Panc1 (cell line): Measurements from ENCODE around the gene SMIM10L2A. TPM values are rescaled to one million over a fixed set of nuclear protein-coding genes. Genes with fewer than 3 reads are reported as not detected.

Source experiments
- ATAC-seq: fragments of 200-7000 bp; cut with Tn5 transposase; 2 replicates; pipeline ENCODE4 v1.9.1; 2020; ENCODE audit warnings: mild to moderate bottlenecking, moderate library complexity
- BruUV-seq: library from RNA; stranded (reverse); fragments of 400-500 nt; replicated peaks from 2 replicates; lab custom pipeline; 2021; lab: Mats Ljungman, UMichigan
- CTCF ChIA-PET: fragments of 300-600 bp; sonication (Branson Sonifier 250); formaldehyde crosslinking; loops from one replicate; lab custom pipeline; 2022; ENCODE audit warnings: antibody characterized with exemption; lab: Charles Lee
- POLR2A ChIA-PET: fragments of 300-600 bp; sonication (Branson Sonifier 250); formaldehyde crosslinking; loops from one replicate; lab custom pipeline; 2022; ENCODE audit warnings: antibody characterized with exemption; lab: Charles Lee
- DNase-seq: peaks from one replicate; pipeline ENCODE4 v3.0.0-alpha.2; 2010; ENCODE audit warnings: low read depth, low spot score
- H3K27ac ChIP-seq: 2 replicates; pipeline ENCODE4 v1.5.1; 2011; ENCODE audit warnings: mild to moderate bottlenecking, low read length, inconsistent platforms
- H3K27me3 ChIP-seq: fragments of 200-500 bp; sonication (Bioruptor generic); 2 replicates; pipeline ENCODE4 v1.6.0; 2014; ENCODE audit warnings: low read length, inconsistent platforms; ENCODE audit not compliant: control insufficient read depth, insufficient read depth
- H3K36me3 ChIP-seq: fragments of 200-500 bp; sonication (Bioruptor generic); 2 replicates; pipeline ENCODE4 v1.5.1; 2014; ENCODE audit warnings: inconsistent platforms, mild to moderate bottlenecking, low read length, moderate library complexity; ENCODE audit not compliant: control insufficient read depth, insufficient read depth
- H3K4me1 ChIP-seq: 2 replicates; pipeline ENCODE4 v1.5.1; 2011; ENCODE audit warnings: inconsistent platforms, mild to moderate bottlenecking, low read length, moderate library complexity; ENCODE audit not compliant: control insufficient read depth, insufficient read depth
- H3K4me3 ChIP-seq, 2 experiments: 2 replicates each; pipeline ENCODE4 v1.5.1; 2011 to 2012; ENCODE audit warnings: low read depth in 2 of 2, low read length in 2 of 2, mild to moderate bottlenecking in 2 of 2, inconsistent platforms in 1 of 2, moderate library complexity in 1 of 2
- H3K9me3 ChIP-seq: fragments of 200-500 bp; sonication (Bioruptor generic); 2 replicates; pipeline ENCODE4 v1.5.1; 2014; ENCODE audit warnings: low read depth, mild to moderate bottlenecking, inconsistent platforms, low read length, moderate library complexity; ENCODE audit not compliant: control insufficient read depth, insufficient read depth
- CTCF ChIP-seq: fragments of 450-650 bp; IDR thresholded peaks from 2 replicates; pipeline ENCODE4 v1.5.1; 2017; ENCODE audit warnings: mild to moderate bottlenecking
- POLR2AphosphoS5 ChIP-seq: IDR thresholded peaks from 2 replicates; pipeline ENCODE4 v1.6.1; 2012; ENCODE audit warnings: mild to moderate bottlenecking, low read depth, low read length, moderate library complexity
- SIN3A ChIP-seq: IDR thresholded peaks from 2 replicates; pipeline ENCODE4 v1.6.1; 2012; ENCODE audit warnings: low read depth, mild to moderate bottlenecking, low read length, moderate library complexity, borderline replicate concordance; ENCODE audit not compliant: insufficient read depth
- TCF7L2 ChIP-seq: IDR thresholded peaks from 2 replicates; pipeline ENCODE4 v1.6.1; 2011; ENCODE audit warnings: mild to moderate bottlenecking, low read depth, low read length, inconsistent platforms
- in situ Hi-C: cut with HindIII; loops from 2 replicates; pipeline ENCODE4 v1.10.0; 2016; ENCODE audit warnings: low sequenced_read_pairs, low pct_unique_long_range_greater_than_20kb
- intact Hi-C: fragments of 100-400 bp; cut with micrococcal nuclease; formaldehyde crosslinking; loops from one replicate; pipeline ENCODE4 v1.10.0; 2022; ENCODE audit not compliant: unreplicated experiment
- total RNA-seq: library from RNA; stranded (reverse); gene quantifications from one replicate; pipeline ENCODE4 v1.2.1, GENCODE V29; 2021; ENCODE audit not compliant: unreplicated experiment
- TF ChIP-seq, protein P1 (sequence below), 2 experiments: IDR thresholded peaks; 2 replicates each; pipeline ENCODE4 v1.6.1; 2011 to 2012; ENCODE audit warnings: low read depth in 2 of 2, control low read depth in 1 of 2, low read length in 1 of 2, mild to moderate bottlenecking in 1 of 2, moderate library complexity in 1 of 2; ENCODE audit not compliant: insufficient read depth in 1 of 2

The SMIM10L2A gene
- total RNA-seq, 1 experiment from 2014 or later = 0.36 TPM

- ChIA-PET CTCF (no interaction called here), POLR2A (no interaction called here)
- Histone ChIP-seq H3K4me1 (no peaks in the 10 kb centered on the region), H3K4me3 (no peak overlapping the region), H3K9me3 (no peaks in the 10 kb centered on the region), H3K27ac (no peak overlapping the region), H3K27me3 (no peaks in the 10 kb centered on the region), H3K36me3 (no peaks in the 10 kb centered on the region)
- TF ChIP-seq SIN3A (no peak), TCF7L2 (no peak), POLR2AphosphoS5 (no peak), CTCF (no peak)
- TF ChIP-seq, protein P1, sequence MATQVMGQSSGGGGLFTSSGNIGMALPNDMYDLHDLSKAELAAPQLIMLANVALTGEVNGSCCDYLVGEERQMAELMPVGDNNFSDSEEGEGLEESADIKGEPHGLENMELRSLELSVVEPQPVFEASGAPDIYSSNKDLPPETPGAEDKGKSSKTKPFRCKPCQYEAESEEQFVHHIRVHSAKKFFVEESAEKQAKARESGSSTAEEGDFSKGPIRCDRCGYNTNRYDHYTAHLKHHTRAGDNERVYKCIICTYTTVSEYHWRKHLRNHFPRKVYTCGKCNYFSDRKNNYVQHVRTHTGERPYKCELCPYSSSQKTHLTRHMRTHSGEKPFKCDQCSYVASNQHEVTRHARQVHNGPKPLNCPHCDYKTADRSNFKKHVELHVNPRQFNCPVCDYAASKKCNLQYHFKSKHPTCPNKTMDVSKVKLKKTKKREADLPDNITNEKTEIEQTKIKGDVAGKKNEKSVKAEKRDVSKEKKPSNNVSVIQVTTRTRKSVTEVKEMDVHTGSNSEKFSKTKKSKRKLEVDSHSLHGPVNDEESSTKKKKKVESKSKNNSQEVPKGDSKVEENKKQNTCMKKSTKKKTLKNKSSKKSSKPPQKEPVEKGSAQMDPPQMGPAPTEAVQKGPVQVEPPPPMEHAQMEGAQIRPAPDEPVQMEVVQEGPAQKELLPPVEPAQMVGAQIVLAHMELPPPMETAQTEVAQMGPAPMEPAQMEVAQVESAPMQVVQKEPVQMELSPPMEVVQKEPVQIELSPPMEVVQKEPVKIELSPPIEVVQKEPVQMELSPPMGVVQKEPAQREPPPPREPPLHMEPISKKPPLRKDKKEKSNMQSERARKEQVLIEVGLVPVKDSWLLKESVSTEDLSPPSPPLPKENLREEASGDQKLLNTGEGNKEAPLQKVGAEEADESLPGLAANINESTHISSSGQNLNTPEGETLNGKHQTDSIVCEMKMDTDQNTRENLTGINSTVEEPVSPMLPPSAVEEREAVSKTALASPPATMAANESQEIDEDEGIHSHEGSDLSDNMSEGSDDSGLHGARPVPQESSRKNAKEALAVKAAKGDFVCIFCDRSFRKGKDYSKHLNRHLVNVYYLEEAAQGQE (IDR thresholded peaks at IDR 0.05; ENCODE audit: insufficient read depth in 1 of 2, low read depth in 2 of 2, low read length in 1 of 2) = no peak
- intact Hi-C loops (no loop called here), in situ Hi-C loops (no loop called here)
- DNase-seq = no peak
- ATAC-seq = no peak
- BruUV-seq = no TSS peak
Observed at GRCh38 chrX:135395064-135395463, 26.7 kb upstream of the SMIM10L2A start.

DNA sequence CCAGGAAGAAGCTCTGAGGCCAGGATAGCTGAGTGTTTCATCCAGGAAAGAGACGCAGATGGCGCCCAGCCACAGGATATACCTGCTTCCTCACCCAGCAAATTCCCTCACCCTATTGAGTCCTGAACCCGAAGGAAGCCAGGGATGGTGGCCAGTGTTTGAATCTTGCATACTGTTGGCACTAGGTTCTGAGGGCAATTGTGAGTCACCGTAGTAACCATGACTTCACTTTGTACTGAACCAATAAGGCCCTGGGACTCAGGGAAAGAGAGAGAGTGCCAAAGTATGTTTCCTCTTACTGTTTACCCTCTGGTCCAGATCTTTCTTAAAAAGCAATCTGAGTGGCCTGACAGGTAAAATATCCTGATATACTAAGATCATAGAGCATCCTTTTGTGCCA lies 25.6 kb upstream of the SMIM10L2A start:
- intact Hi-C loops (no loop called here), in situ Hi-C loops (no loop called here)
- ChIA-PET CTCF (no interaction called here), POLR2A (interaction anchor here (0.7 kb wide), 1 partner anchor 314 kb away, joined by 3 read pairs; no protein-coding TSS in a partner anchor)
- H3K9me3 ChIP-seq = no peaks in the 10 kb centered on the region
- no peaks in the 10 kb centered on the region for H3K36me3 ChIP-seq
- DNase-seq (no peak), ATAC-seq (no peak)
- no peak overlapping the region for H3K4me3 ChIP-seq
- TF ChIP-seq TCF7L2 (no peak), CTCF (no peak), SIN3A (no peak), POLR2AphosphoS5 (no peak)
- TF ChIP-seq, protein P1 (IDR thresholded peaks at IDR 0.05; ENCODE audit: insufficient read depth in 1 of 2, low read depth in 2 of 2, low read length in 1 of 2) = no peak
- H3K4me1 ChIP-seq = no peaks in the 10 kb centered on the region
- no peaks in the 10 kb centered on the region for H3K27me3 ChIP-seq
- no peak overlapping the region for H3K27ac ChIP-seq
- BruUV-seq = no TSS peak
